Measurements from ENCODE around the gene PRMT1. TPM values are rescaled to one million over a fixed set of nuclear protein-coding genes. Genes with fewer than 3 reads are reported as not detected.

PRMT1 gene
- total RNA-seq, 3 donors from 2014 or later (not counting 1 experiment from before 2014, with no cell fraction given) = 77.0 to 92.5 (median 78.2) TPM

GRCh38 chr19:49669516-49669915 is 7.6 kb upstream of the PRMT1 start:
- ATAC-seq = no peak
- H3K4me1 ChIP-seq (ENCODE audit: control insufficient read depth, insufficient read depth, low read length) = peaks cover 23% of the 10 kb centered on the region
- Mint-ChIP-seq H3K9me3 (no peaks in the 10 kb centered on the region), H3K36me3 (no peaks in the 10 kb centered on the region), H3K27ac (no peak overlapping the region), H3K4me3 (no peak overlapping the region), H3K27me3 (ENCODE audit: low read depth in 2 of 2) (no peaks in the 10 kb centered on the region), H3K4me1 (peaks cover 30 to 39% of the 10 kb centered on the region in 2 donors)
- no peak for DNase-seq
- H3K4me3 ChIP-seq (ENCODE audit: low read length) = no peak overlapping the region
- intact Hi-C loops (cut with micrococcal nuclease) = no loop called here
- no peaks in the 10 kb centered on the region for H3K27me3 ChIP-seq (ENCODE audit: control insufficient read depth, insufficient read depth, low read length)
- 97% methylated on average over 3 of the region's 3 CpGs for WGBS (ENCODE audit: insufficient coverage)
- no peaks in the 10 kb centered on the region for H3K9me3 ChIP-seq (ENCODE audit: control insufficient read depth, insufficient read depth, low read length)
- no peak overlapping the region for H3K27ac ChIP-seq (ENCODE audit: low read length)
- H3K36me3 ChIP-seq (ENCODE audit: control insufficient read depth, insufficient read depth, low read length) = no peaks in the 10 kb centered on the region
- TF ChIP-seq, protein P1, sequence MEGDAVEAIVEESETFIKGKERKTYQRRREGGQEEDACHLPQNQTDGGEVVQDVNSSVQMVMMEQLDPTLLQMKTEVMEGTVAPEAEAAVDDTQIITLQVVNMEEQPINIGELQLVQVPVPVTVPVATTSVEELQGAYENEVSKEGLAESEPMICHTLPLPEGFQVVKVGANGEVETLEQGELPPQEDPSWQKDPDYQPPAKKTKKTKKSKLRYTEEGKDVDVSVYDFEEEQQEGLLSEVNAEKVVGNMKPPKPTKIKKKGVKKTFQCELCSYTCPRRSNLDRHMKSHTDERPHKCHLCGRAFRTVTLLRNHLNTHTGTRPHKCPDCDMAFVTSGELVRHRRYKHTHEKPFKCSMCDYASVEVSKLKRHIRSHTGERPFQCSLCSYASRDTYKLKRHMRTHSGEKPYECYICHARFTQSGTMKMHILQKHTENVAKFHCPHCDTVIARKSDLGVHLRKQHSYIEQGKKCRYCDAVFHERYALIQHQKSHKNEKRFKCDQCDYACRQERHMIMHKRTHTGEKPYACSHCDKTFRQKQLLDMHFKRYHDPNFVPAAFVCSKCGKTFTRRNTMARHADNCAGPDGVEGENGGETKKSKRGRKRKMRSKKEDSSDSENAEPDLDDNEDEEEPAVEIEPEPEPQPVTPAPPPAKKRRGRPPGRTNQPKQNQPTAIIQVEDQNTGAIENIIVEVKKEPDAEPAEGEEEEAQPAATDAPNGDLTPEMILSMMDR (IDR thresholded peaks at IDR 0.05) = no peak

- Mint-ChIP-seq H3K27me3 (ENCODE audit: low read depth in 2 of 2) (no peaks in the 10 kb centered on the region), H3K4me3 (peak overlapping the region; percentile 30), H3K27ac (peak overlapping the region in 1 of 2 donors; percentile 79), H3K9me3 (no peaks in the 10 kb centered on the region), H3K4me1 (peaks cover 20 to 29% of the 10 kb centered on the region in 2 donors), H3K36me3 (no peaks in the 10 kb centered on the region)
- no peaks in the 10 kb centered on the region for H3K36me3 ChIP-seq (ENCODE audit: control insufficient read depth, insufficient read depth, low read length)
- DNase-seq (peak; percentile 70 to 86), ATAC-seq (no peak)
- TF ChIP-seq, protein P1 (IDR thresholded peaks at IDR 0.05) = peak; percentile 87
- no peaks in the 10 kb centered on the region for H3K27me3 ChIP-seq (ENCODE audit: control insufficient read depth, insufficient read depth, low read length)
- intact Hi-C loops (cut with micrococcal nuclease) = no loop called here
- no peak overlapping the region for H3K27ac ChIP-seq (ENCODE audit: low read length)
- no peaks in the 10 kb centered on the region for H3K9me3 ChIP-seq (ENCODE audit: control insufficient read depth, insufficient read depth, low read length)
- H3K4me3 ChIP-seq (ENCODE audit: low read length) = no peak overlapping the region
- 39% methylated on average over 28 of the region's 28 CpGs for WGBS (ENCODE audit: insufficient coverage)
- H3K4me1 ChIP-seq (ENCODE audit: control insufficient read depth, insufficient read depth, low read length) = peaks cover 18% of the 10 kb centered on the region
Measured at GRCh38 chr19:49672131-49672919, 4.7 kb upstream of the PRMT1 start.

GRCh38 chr19:49676136-49676783 is 811 bp upstream of the PRMT1 start:
- no peaks in the 10 kb centered on the region for H3K9me3 ChIP-seq (ENCODE audit: control insufficient read depth, insufficient read depth, low read length)
- H3K4me3 ChIP-seq (ENCODE audit: low read length) = peak overlapping the region; percentile 44
- peak; percentile 19 to 41 (median 27) for ATAC-seq
- Mint-ChIP-seq H3K9me3 (no peaks in the 10 kb centered on the region), H3K4me3 (peak overlapping the region; percentile 99), H3K27me3 (ENCODE audit: low read depth in 2 of 2) (no peaks in the 10 kb centered on the region), H3K4me1 (peaks cover 30 to 56% of the 10 kb centered on the region in 2 donors), H3K27ac (peak overlapping the region; percentile 98 to 99), H3K36me3 (no peaks in the 10 kb centered on the region)
- H3K27me3 ChIP-seq (ENCODE audit: control insufficient read depth, insufficient read depth, low read length) = no peaks in the 10 kb centered on the region
- H3K27ac ChIP-seq (ENCODE audit: low read length) = peak overlapping the region; percentile 93
- H3K36me3 ChIP-seq (ENCODE audit: control insufficient read depth, insufficient read depth, low read length) = peaks cover 5% of the 10 kb centered on the region
- WGBS (ENCODE audit: insufficient coverage) = 3% methylated on average over 27 of the region's 27 CpGs
- TF ChIP-seq, protein P1 (IDR thresholded peaks at IDR 0.05) = no peak
- intact Hi-C loops (cut with micrococcal nuclease) = loop anchor here (1.0 to 5.0 kb wide), 2 partner anchors 11 to 191 kb away; partner anchors contain the start of genes BCL2L12, IRF3 and PNKP
- H3K4me1 ChIP-seq (ENCODE audit: control insufficient read depth, insufficient read depth, low read length) = peaks cover 46% of the 10 kb centered on the region
- DNase-seq = no peak
